SJSA1 (cell line): ENCODE data around the gene KRTAP5-9. TPM values are rescaled to one million over a fixed set of nuclear protein-coding genes. Genes with fewer than 3 reads are reported as not detected.
"Not testable (repeated sequence)": the region's sequence is repeated elsewhere in the genome, so short reads cannot be mapped to it uniquely, and the experiment has no call there.

Experiments used
- DNase-seq, 2 experiments: peaks; one replicate each; pipeline ENCODE4 v3.0.0-alpha.2; 2015 to 2020; ENCODE audit warnings: low spot score in 2 of 2, low read depth in 1 of 2
- H3K27ac ChIP-seq: fragments of 250-450 bp; sonication (Bioruptor Pico); 2 replicates; pipeline ENCODE4 v1.5.1; 2020; ENCODE audit warnings: mild to moderate bottlenecking, moderate library complexity
- H3K27me3 ChIP-seq: fragments of 250-450 bp; sonication (Bioruptor Pico); replicated peaks from 2 replicates; pipeline ENCODE4 v1.5.1; 2020; ENCODE audit warnings: mild to moderate bottlenecking, moderate library complexity
- H3K36me3 ChIP-seq: fragments of 250-450 bp; sonication (Bioruptor Pico); 2 replicates; pipeline ENCODE4 v1.5.1; 2020; ENCODE audit warnings: mild to moderate bottlenecking
- H3K4me1 ChIP-seq: fragments of 250-450 bp; sonication (Bioruptor Pico); replicated peaks from 2 replicates; pipeline ENCODE4 v1.6.1; 2021; ENCODE audit warnings: mild to moderate bottlenecking
- H3K4me3 ChIP-seq: fragments of 250-450 bp; sonication (Bioruptor Pico); 2 replicates; pipeline ENCODE4 v1.5.1; 2020; ENCODE audit warnings: mild to moderate bottlenecking
- H3K9me3 ChIP-seq: fragments of 250-450 bp; sonication (Bioruptor Pico); replicated peaks from 2 replicates; pipeline ENCODE4 v1.5.1; 2020; ENCODE audit warnings: mild to moderate bottlenecking
- total RNA-seq: library from RNA; depleted of rRNA; stranded (reverse); fragments of >200 nt; shearing (Covaris generic); gene quantifications from 2 replicates; pipeline ENCODE4 v1.2.3, GENCODE V29; 2014

Gene KRTAP5-9
- total RNA-seq, 1 experiment from 2014 or later: not detected

DNA sequence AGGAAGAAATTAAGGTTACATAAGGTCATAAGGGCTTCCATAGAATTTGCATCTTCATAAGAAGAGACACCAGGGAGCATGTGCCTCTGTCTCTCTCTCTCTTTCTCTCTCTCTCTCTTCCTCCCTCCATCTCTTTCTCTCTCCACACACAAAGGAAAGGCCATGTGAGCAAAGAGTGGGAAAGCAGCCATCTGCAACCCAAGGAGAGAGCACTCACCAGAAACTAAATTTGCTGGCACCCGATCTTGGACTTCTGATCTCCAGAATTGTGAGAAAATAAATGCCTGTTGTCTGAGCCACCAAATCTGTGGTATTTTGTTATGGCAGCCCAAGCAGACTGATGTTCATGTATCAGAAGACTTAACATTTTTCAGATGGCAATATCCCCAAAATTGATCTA is 10.8 kb downstream of the KRTAP5-9 start:
- no peaks in the 10 kb centered on the region for H3K27me3 ChIP-seq
- H3K27ac ChIP-seq: no peak overlapping the region
- DNase-seq: no peak
- no peaks in the 10 kb centered on the region for H3K36me3 ChIP-seq
- no peaks in the 10 kb centered on the region for H3K9me3 ChIP-seq
- no peak overlapping the region for H3K4me3 ChIP-seq
- no peaks in the 10 kb centered on the region for H3K4me1 ChIP-seq

DNA sequence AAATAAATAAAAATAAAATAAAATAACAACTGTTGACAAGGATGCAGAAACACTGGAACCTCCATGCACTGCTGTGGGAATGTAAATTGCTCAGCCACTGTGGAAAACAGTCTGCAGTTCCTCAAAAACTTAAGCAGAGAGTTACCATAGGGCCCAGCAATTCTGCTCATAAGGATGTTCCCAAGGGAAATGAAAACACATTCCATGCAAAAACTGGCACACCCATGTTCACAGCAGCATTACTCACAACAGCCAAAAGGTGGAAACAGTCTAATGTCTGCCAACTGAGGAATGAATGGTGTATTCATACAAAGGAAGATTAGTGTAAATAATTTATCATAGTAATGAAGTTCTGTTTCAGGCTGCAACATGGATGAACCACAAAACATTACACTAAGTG is 13.9 kb downstream of the KRTAP5-9 start:
- Histone ChIP-seq H3K9me3 (no peaks in the 10 kb centered on the region), H3K27me3 (no peaks in the 10 kb centered on the region), H3K36me3 (no peaks in the 10 kb centered on the region), H3K27ac (no peak overlapping the region), H3K4me3 (no peak overlapping the region), H3K4me1 (no peaks in the 10 kb centered on the region)
- DNase-seq: no peak

- peak in 1 of 2 experiments; percentile 8 for DNase-seq
- Histone ChIP-seq H3K36me3 (no peaks in the 10 kb centered on the region), H3K4me1 (no peaks in the 10 kb centered on the region), H3K4me3 (no peak overlapping the region), H3K27ac (no peak overlapping the region), H3K9me3 (no peaks in the 10 kb centered on the region), H3K27me3 (no peaks in the 10 kb centered on the region)
These were observed 15.2 kb downstream of the KRTAP5-9 start for GRCh38 chr11:71563406-71563805.

DNA sequence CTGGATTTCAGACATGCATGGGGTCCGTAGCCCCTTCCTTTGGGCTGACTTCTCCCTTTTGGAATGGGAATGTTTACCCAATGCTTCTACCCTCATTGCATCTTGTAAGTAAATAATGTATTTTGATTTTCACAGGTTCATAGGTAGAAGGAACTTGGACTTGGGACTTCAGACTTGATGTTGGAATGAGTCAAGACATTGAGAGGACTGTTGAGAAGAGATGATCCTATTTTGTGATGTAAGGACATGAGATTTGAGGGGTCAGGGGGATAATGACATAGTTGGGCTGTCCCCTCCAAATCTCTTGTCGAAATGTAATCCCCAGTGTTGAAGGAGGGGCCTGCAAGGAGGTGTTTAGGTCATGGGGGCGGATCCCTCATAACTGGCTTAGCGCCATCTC is 16.2 kb downstream of the KRTAP5-9 start:
- Histone ChIP-seq H3K27ac (no peak overlapping the region), H3K36me3 (no peaks in the 10 kb centered on the region), H3K4me3 (no peak overlapping the region), H3K9me3 (no peaks in the 10 kb centered on the region), H3K27me3 (no peaks in the 10 kb centered on the region), H3K4me1 (no peaks in the 10 kb centered on the region)
- DNase-seq: no peak

DNA sequence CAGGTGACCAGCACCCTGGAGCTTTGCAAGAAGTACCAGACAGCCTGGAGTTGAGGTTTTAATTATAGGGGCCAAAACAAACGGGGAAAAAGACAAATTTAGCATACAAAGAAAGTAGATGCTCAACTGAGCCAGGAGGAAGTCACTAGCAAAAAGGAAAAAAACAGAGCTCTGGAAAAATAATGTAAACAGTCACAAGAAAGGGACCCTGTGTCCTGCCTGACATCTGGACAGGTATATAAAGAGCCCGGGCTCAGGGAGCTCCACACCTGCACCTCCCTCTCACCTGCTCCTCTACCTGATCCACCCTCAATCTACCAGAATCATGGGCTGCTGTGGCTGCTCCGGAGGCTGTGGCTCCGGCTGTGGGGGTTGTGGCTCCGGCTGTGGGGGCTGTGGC is 17.0 kb downstream of the KRTAP5-9 start, which contains the start of gene KRTAP5-10:
TSS of gene KRTAP5-10 (plus strand) at position 301 of the 400 bp plus-strand sequence. CDS start at position 326, 25 bp downstream.
- no peaks in the 10 kb centered on the region for H3K27me3 ChIP-seq
- no peaks in the 10 kb centered on the region for H3K36me3 ChIP-seq
- no peak within 1 kb of the TSS for H3K27ac ChIP-seq
- no peaks in the 10 kb centered on the region for H3K4me1 ChIP-seq
- no peak within 1 kb of the TSS for H3K4me3 ChIP-seq
- no peak for DNase-seq
- H3K9me3 ChIP-seq: no peaks in the 10 kb centered on the region

- Histone ChIP-seq H3K27me3 (no peaks in the 10 kb centered on the region), H3K4me1 (no peaks in the 10 kb centered on the region), H3K36me3 (no peaks in the 10 kb centered on the region), H3K27ac (no peak overlapping the region), H3K4me3 (no peak overlapping the region), H3K9me3 (no peaks in the 10 kb centered on the region)
- no peak for DNase-seq
These were observed 17.9 kb downstream of the KRTAP5-9 start for GRCh38 chr11:71566081-71566620.

DNA sequence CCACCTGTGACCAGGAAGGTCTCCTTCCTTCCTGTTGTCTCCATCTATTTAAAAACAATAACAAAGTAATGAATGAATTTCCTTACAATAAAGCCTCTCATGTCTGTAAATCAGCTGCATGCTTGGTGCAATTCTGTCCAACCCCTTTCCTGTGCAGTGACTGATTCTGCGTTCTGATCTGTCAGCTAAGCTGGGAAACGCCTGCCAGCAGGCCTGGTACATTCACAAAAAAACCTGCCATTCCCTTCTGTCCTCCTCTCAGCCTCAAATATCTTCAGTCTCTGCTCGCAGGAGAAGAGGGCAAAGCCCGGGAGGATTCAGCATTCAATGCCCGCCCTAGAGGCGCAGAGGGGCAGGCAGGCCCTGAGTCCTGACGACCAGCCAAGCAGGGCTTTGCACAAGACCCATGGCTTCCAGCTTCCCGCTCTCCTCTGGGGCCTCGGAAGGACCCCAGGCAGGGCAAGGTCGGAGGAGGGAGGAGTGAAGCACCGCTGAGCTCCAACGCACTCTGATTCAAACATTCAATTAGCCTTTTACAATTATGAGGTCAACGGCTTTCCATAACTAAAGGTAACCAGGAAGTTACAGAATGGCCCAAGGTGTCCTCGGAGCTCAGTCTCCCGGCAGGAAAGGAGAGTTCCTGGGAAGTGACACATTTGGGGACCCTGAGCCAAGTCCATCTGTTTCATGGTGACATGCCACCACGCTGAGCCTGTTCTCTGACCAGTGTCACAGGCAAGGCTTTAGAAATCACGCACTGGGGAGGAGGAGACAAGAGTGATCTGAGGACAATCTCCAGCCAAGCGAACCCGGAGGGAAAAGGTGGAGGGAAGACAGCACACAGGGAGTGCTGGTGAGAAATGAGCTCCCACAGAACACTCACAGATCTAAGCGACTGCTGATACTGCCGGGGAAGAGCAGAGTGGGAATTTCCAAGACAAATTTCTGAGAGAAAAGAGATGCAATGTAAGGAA is 18.7 kb downstream of the KRTAP5-9 start:
- not testable (repeated sequence) for H3K4me1 ChIP-seq, H3K4me3 ChIP-seq, H3K36me3 ChIP-seq, H3K9me3 ChIP-seq, H3K27me3 ChIP-seq, H3K27ac ChIP-seq, DNase-seq

DNA sequence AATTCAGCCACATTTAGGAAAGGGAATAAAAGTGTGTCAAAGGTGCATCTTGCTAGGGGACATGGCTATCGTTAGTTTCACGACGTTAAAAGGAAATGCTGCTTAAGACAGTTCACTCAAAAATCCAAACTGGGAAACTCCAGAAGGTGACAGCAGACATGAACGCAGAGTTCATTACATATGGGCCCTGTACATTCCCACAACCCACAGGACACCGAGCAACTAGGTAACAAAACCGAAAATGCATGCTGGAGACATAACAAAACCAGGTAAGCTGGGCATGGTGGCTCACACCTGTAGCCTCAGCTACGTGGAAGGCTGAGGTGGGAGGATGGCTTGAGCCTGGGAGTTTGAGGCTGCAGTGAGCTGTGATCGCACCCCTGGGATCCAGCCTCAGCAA is 19.4 kb downstream of the KRTAP5-9 start:
- not testable (repeated sequence) for DNase-seq, H3K27ac ChIP-seq

DNA sequence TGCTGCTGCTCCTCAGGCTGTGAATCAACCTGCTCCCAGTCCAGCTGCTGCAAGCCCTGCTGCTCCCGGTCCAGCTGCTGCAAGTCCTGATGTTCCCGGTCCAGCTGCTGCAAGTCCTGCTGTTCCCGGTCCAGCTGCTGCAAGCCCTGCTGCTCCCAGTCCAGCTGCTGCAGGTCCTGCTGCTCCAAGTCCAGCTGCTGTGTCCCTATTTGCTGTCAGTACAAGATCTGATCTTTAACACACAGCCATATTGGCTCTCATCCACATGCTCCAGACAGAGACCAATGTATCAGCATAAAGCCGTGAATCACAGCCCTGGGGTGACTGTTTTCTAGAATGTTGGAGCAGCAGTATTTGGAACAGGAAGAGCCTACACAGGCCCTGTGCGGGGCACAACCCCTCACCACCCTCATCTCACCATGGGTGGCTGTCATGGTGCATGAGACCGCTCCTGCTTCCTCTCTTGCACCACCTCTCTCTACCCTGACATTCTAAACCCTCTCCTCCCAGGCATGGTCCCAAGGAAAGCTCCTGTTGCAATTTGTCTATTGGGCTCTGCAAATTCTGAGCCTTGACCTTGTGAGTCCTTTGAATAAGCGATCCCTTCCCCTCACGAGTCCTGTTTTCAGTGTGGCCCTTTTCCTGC is 20.6 kb downstream of the KRTAP5-9 start:
- Histone ChIP-seq H3K27me3 (no peaks in the 10 kb centered on the region), H3K27ac (no peak overlapping the region)
- DNase-seq: no peak

More for the DNA sequence above, 19.4 kb downstream of the KRTAP5-9 start:
- not testable (repeated sequence) for H3K27me3 ChIP-seq, H3K9me3 ChIP-seq, H3K4me1 ChIP-seq, H3K36me3 ChIP-seq, H3K4me3 ChIP-seq

GRCh38 chr11:71571101-71571850 is 23.1 kb downstream of the KRTAP5-9 start:
- H3K4me1 ChIP-seq, H3K9me3 ChIP-seq, H3K4me3 ChIP-seq, H3K27me3 ChIP-seq, H3K36me3 ChIP-seq, H3K27ac ChIP-seq, DNase-seq: not testable (repeated sequence)

More for the DNA sequence above, 20.6 kb downstream of the KRTAP5-9 start:
- Histone ChIP-seq H3K4me1 (no peaks in the 10 kb centered on the region), H3K9me3 (no peaks in the 10 kb centered on the region), H3K36me3 (no peaks in the 10 kb centered on the region), H3K4me3 (no peak overlapping the region)

DNA sequence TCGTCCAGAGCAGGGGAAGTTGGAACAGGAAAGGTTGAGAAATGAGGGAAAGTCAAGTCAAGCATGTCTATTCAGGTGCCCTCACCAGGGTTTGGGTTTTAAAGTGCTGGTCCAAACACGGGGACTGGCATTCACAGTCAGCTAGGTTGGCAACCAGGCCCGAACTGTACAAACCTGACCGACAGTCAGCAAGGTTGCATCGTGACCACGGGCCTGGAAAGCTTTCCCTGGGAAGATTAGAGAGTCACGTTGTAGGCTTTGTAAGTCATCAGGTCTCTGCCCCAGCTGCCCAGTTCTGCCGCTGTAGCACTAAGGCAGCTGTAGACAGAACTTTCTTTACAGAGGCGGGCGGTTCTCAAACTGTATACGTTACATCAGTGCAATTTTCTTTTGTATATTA is 24.6 kb downstream of the KRTAP5-9 start:
- H3K27me3 ChIP-seq: no peaks in the 10 kb centered on the region
- no peaks in the 10 kb centered on the region for H3K4me1 ChIP-seq
- no peak overlapping the region for H3K4me3 ChIP-seq
- H3K9me3 ChIP-seq: no peaks in the 10 kb centered on the region
- H3K36me3 ChIP-seq: no peaks in the 10 kb centered on the region
- no peak overlapping the region for H3K27ac ChIP-seq
- DNase-seq: no peak

GRCh38 chr11:71574418-71574817 is 26.2 kb downstream of the KRTAP5-9 start:
- Histone ChIP-seq H3K27ac (no peak overlapping the region), H3K4me1 (no peaks in the 10 kb centered on the region), H3K27me3 (no peaks in the 10 kb centered on the region), H3K9me3 (no peaks in the 10 kb centered on the region), H3K4me3 (no peak overlapping the region), H3K36me3 (no peaks in the 10 kb centered on the region)
- DNase-seq: no peak

GRCh38 chr11:71575723-71576424 is 27.7 kb downstream of the KRTAP5-9 start:
- H3K9me3 ChIP-seq: no peaks in the 10 kb centered on the region

More at GRCh38 chr11:71575723-71576424, 27.7 kb downstream of the KRTAP5-9 start:
- no peaks in the 10 kb centered on the region for H3K36me3 ChIP-seq
- H3K4me3 ChIP-seq: no peak overlapping the region
- H3K27me3 ChIP-seq: no peaks in the 10 kb centered on the region
- no peak overlapping the region for H3K27ac ChIP-seq
- no peaks in the 10 kb centered on the region for H3K4me1 ChIP-seq
- DNase-seq: no peak
